Right lobe of liver (tissue), 6 donors: ENCODE data around the gene PLXND1. TPM values are rescaled to one million over a fixed set of nuclear protein-coding genes. Genes with fewer than 3 reads are reported as not detected.

ENCODE experiments used
- ATAC-seq, 4 donors: fragments of 200-7000 bp; cut with Tn5 transposase; one replicate each; pipeline ENCODE4 v1.9.1; 2020; ENCODE audit warnings: mild to moderate bottlenecking in 4 of 4, moderate library complexity in 4 of 4
- DNase-seq, 3 donors: peaks; one replicate each; pipeline ENCODE4 v3.0.0-alpha.2; 2020
- H3K27ac ChIP-seq, 3 donors: fragments of 200-600 bp; one replicate each; pipeline ENCODE4 v1.8.0; 2022
- H3K27me3 ChIP-seq, 2 donors: fragments of 200-600 bp; one replicate each; pipeline ENCODE4 v1.8.0; 2022
- H3K36me3 ChIP-seq, 4 donors: fragments of 200-600 bp; sonication (generic) in 1 of 4; one replicate each; pipeline versions ENCODE4 v1.5.1 to v1.8.0; 2017 to 2022; ENCODE audit warnings: control low read depth in 1 of 4
- H3K4me1 ChIP-seq, 4 donors: fragments of 200-600 bp; sonication (generic) in 1 of 4; one replicate each; pipeline versions ENCODE4 v1.5.1 to v1.8.0; 2017 to 2022; ENCODE audit warnings: control low read depth in 1 of 4
- H3K4me3 ChIP-seq, 3 donors: fragments of 200-600 bp; one replicate each; pipeline ENCODE4 v1.8.0; 2022
- H3K9me3 ChIP-seq, 4 donors: fragments of 200-600 bp; sonication (generic) in 1 of 4; one replicate each; pipeline versions ENCODE4 v1.5.1 to v1.8.0; 2017 to 2022; ENCODE audit warnings: control low read depth in 1 of 4
- CTCF ChIP-seq, 4 donors: fragments of 200-600 bp in 3 of 4; fragments of 450-650 bp in 1 of 4; IDR thresholded peaks; one replicate each; pipeline versions ENCODE4 v1.5.1 to v1.8.0; 2016 to 2022; ENCODE audit warnings: antibody characterized with exemption in 4 of 4, mild to moderate bottlenecking in 2 of 4
- POLR2A ChIP-seq: fragments of 450-650 bp; IDR thresholded peaks from one replicate; pipeline ENCODE4 v1.6.1; 2017; ENCODE audit warnings: antibody characterized with exemption, mild to moderate bottlenecking
- whole genome bisulfite sequencing: methylation state at CpG from one replicate; pipeline ENCODE4 v1.1.6; 2018; ENCODE audit warnings: low coverage, low lambda C conversion rate; ENCODE audit not compliant: insufficient coverage; ENCODE audit errors: missing lambda C conversion rate; 5-methylcytosine and 5-hydroxymethylcytosine counted together
- intact Hi-C, 2 donors: fragments of 100-400 bp; cut with DNase I; formaldehyde crosslinking; loops; one replicate each; pipeline versions ENCODE4 v1.11.2 to v1.14.1; 2022
- total RNA-seq, 6 experiments: library from RNA; depleted of rRNA in 2 of 6; stranded (reverse); fragments of >200 nt in 2 of 6; fragmentation: NEBNext Ultra II Directional in 3 of 6; extraction: Animal tissue kit (Norgen Biotek cat#: 25700) in 3 of 6; gene quantifications; one replicate each; pipeline versions ENCODE4 v1.1.0 to v1.2.4, GENCODE V29; 2016 to 2023
- donor health status: DM: no; HTN: yes; CAD: no.
- donor health status: DM: no; HTN: no; CAD: no.
- donor health status: DM: no; HTN: no; CAD: no.
- donor health status: DM: no; HTN: yes; CAD: no.
- donor health status: DM: no; HTN: yes; CAD: no.

PLXND1 gene
- total RNA-seq, 6 experiments from 2014 or later = 27.0 to 48.8 (median 29.6) TPM

GRCh38 chr3:129525341-129525968 is 81.0 kb downstream of the PLXND1 start:
- no peaks in the 10 kb centered on the region for H3K4me1 ChIP-seq
- H3K27ac ChIP-seq = no peak overlapping the region
- no peaks in the 10 kb centered on the region for H3K36me3 ChIP-seq
- intact Hi-C loops = no loop called here
- DNase-seq (no peak), ATAC-seq (peak in 1 of 4 donors; percentile 51)
- 77% methylated on average over 6 of the region's 8 CpGs for WGBS
- no peak overlapping the region for H3K4me3 ChIP-seq
- H3K9me3 ChIP-seq = no peaks in the 10 kb centered on the region
- no peaks in the 10 kb centered on the region for H3K27me3 ChIP-seq
- TF ChIP-seq CTCF (IDR thresholded peaks at IDR 0.05) (no peak), POLR2A (no peak)

GRCh38 chr3:129524081-129524480 is 82.4 kb downstream of the PLXND1 start:
- intact Hi-C loops = no loop called here
- H3K9me3 ChIP-seq = no peaks in the 10 kb centered on the region

GRCh38 chr3:129522953-129523352 is 83.5 kb downstream of the PLXND1 start:
- Histone ChIP-seq H3K9me3 (no peaks in the 10 kb centered on the region), H3K27me3 (no peaks in the 10 kb centered on the region), H3K27ac (no peak overlapping the region), H3K36me3 (no peaks in the 10 kb centered on the region), H3K4me3 (no peak overlapping the region), H3K4me1 (no peaks in the 10 kb centered on the region)
- WGBS = no CpG with 5 or more reads among the region's 5 CpGs
- no peak for DNase-seq
- peak in 1 of 4 donors; percentile 4 for ATAC-seq
- TF ChIP-seq CTCF (IDR thresholded peaks at IDR 0.05) = no peak
- no peak for TF ChIP-seq POLR2A
- intact Hi-C loops = no loop called here

More at GRCh38 chr3:129524081-129524480, 82.4 kb downstream of the PLXND1 start:
- no peak for ATAC-seq
- 85% methylated on average over 4 of the region's 4 CpGs for WGBS
- TF ChIP-seq CTCF (IDR thresholded peaks at IDR 0.05) (no peak), POLR2A (no peak)
- Histone ChIP-seq H3K27me3 (no peaks in the 10 kb centered on the region), H3K36me3 (no peaks in the 10 kb centered on the region), H3K4me3 (no peak overlapping the region), H3K4me1 (no peaks in the 10 kb centered on the region), H3K27ac (no peak overlapping the region)
- no peak for DNase-seq

GRCh38 chr3:129521611-129522010 is 84.9 kb downstream of the PLXND1 start:
- Histone ChIP-seq H3K4me1 (no peaks in the 10 kb centered on the region), H3K4me3 (no peak overlapping the region), H3K9me3 (no peaks in the 10 kb centered on the region), H3K36me3 (no peaks in the 10 kb centered on the region), H3K27ac (no peak overlapping the region), H3K27me3 (no peaks in the 10 kb centered on the region)
- intact Hi-C loops = no loop called here
- ATAC-seq (no peak), DNase-seq (no peak)
- TF ChIP-seq POLR2A (no peak), CTCF (IDR thresholded peaks at IDR 0.05) (no peak)
- WGBS = 83% methylated on average over 6 of the region's 8 CpGs
